Superior temporal gyrus (tissue), 1 donor: ENCODE measurements around the gene ZNF43.
"Not testable (repeated sequence)": the region's sequence is repeated elsewhere in the genome, so short reads cannot be mapped to it uniquely, and the experiment has no call there.

Source experiments
- DNase-seq: peaks from one replicate; pipeline ENCODE4 v3.0.0-alpha.2; 2016; ENCODE audit errors: extremely low spot score

ZNF43 gene

DNA sequence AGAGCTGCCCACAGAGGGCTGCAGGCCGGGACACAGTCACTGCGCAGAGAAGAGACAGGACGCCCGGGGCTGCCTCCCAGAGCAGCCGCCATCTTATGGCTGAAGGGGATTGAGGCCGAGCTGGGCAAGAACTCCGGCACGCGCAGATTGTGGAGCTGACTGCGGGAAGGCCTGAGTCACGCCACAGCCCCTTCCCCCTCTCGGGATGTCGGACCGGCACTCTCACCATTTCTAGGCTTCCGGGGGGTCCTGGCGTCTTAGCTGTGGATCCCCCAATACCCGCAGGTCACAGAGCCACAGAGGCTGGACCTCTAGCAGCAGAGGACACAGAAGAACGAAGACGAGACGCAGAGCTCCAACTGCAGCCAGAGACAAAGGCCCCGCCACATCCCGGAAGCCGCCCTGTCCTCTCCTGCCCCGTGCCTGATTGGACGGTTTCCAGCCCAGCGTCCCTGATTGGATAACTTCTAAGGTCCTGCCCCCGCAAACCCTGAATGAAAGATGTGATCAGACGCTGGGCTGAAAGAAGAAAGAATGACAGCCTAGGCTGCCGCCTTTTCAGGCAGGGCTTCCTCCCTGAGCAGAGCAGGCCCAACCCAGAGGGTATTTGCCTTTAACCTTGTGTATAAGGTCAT lies at the start of gene ZNF43:
Gene ZNF43 (minus strand): TSS at position 373 of the 635 bp plus-strand sequence. CDS start 144 bp downstream, at position 229.
- DNase-seq, result peak; percentile 98

DNA sequence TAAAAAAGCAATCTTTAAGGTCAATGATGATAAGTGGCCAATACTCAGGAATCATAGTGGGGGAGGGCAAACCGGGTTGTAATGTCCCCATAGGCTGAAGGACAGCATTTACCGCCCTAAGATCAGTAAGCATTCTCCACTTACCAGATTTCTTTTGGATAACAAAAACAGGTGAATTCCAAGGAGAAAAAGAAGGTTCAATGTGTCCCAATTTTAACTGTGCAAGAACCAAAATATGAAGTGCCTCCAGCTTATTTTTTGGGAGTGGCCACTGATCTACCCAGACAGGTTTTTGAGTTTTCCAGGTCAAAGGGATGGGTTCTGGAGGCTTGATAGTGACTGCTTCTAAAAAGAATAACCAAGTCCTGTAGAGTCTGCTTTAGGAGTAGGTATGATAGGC lies 49.5 kb upstream of the ZNF43 start:
- not testable (repeated sequence) for DNase-seq

DNA sequence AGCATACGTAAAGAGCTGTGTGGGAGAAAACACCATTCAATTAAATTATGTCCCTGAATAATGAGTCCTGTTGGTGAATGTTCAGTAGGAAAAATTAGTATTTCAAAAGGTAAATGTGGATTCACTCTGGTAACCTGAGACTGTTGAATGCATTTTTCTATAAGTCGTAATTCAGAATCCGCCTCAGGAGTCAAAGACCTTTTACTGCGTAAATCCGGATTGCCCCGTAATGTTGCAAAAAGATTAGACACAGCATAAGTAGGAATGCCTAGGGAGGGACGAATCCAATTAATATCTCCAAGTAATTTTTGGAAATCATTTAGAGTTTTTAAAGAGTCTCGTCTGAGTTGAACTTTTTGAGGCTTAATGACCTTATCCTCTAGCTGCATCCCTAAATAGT lies 48.8 kb upstream of the ZNF43 start:
- DNase-seq, result not testable (repeated sequence)

DNA sequence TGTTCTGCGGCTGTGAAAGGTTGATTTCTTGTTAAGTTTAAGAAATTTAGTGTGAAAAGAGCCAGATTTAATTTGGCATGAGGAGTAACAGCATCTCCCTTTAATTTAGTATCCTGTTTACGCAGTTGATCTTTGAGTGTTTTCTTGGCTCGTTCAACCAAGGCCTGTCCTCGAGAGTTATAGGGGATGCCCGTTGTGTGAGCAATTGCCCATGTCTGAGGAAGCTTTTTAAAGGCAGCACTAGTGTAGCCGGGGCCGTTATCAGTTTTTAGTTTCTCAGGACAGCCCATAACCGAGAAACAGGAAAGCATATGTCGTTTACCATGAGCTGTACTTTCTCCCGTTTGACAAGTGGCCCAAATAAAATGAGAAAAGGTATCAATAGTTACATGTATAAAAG lies 47.5 kb upstream of the ZNF43 start:
- no peak for DNase-seq

DNA sequence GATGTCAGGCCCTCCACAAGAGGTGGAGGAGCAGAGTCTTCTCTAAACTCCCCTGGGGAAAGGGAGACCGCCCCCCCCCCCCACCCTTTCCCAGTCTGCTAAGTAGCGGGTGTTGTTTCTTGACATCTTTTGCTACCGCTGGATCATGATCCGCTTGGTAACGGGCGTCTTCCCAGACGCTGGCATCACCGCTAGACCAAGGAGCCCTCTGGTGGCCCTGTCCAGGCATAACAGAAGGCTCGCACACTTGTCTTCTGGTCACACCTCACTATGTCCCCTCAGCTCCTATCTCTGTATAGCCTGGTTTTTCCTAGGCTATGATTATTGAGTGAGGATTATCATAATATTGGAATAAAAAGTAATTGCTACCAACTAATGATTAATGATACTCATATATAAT lies 44.8 kb upstream of the ZNF43 start:
- not testable (repeated sequence) for DNase-seq

DNA sequence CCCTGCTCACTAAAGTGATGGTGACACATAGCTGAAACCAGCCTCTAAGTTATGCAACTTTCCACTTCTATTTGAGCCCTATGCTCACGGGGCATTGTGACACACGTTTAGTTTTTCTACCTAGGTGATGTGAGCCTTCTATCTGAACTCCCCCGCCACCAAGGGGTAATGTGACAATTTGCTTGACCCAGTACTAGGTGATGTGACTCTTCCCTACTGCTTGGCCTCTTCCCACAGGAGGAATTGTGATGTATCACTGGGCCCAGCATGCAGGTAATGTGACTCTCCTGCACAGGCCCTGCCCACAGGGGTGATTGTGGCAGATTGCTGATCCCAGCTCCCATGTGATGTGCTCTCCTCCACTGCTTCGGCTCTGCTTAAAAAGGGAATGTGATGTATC lies 42.7 kb upstream of the ZNF43 start:
- DNase-seq, result no peak

DNA sequence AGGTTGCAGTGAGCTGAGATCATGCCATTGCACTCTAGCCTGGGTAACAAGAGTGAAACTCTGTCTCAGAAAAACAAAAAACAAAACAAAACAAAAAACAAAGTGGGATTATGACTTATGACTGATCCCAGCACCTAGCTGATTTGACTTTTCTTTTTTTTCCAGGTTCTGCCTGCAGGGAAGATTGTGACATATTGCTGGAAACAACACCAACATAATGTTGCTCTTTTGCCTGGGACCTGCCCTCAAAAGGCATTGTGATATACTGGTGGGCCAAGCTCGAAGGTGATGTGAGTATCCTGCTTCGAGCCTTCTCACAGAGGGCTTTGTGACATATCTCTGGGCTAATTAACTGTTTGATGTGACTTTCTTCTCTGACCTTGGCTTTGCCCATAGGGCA lies 42.0 kb upstream of the ZNF43 start:
- DNase-seq, result no peak

DNA sequence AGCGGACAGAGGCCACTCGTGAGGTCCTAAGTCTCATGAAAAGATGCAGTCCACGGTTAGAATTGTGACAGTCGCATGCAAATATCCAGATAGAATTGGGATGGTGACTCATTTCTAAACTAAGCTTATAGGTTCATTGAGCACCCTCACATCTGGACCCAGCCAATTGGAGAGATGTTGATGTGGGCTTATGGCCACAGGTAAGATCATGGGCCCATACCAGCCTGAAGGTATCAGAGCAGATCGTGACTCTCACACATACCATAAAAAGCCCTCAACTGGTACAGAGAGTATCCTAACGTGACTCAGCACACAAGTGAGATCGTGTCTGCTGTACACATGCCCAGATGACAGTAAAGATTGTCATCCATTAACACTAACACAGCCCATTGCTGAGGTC lies 40.6 kb upstream of the ZNF43 start:
- DNase-seq, result not testable (repeated sequence)

DNA sequence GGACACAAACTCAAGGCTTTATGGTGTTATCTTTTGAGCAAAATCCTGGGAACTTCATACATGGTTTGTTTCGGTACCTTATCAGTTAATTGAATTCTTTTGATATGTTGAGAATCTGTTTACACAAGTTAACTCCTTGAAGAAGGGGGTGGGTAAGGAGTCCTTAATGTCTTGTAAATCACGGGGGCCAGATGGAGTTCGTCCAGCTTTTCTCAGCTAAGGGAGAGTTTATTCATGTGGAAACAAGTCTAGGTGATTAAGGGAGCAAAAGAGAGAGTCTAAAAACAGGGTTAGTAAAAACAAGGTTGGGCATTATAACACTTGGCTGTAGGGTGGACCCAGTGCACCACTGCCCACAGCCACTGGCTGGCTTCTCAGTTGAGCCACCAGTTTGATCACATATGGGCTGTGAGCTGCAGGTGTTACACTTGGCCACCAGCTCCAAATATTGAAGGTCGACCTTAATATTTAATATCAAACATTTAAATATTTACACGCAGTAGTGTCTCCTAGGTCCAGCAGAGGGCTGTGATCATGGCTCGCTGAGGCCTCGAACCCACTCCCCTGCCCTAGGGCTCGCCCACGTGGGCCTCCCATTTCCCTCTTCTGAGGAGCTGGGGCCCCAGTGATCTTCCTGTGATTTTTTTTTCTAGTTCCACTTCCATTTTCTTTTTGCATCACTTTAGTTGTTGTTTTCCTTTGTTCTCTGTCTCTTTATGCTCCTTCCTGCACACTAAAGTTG lies 21.0 kb upstream of the ZNF43 start:
- DNase-seq, result no peak

DNA sequence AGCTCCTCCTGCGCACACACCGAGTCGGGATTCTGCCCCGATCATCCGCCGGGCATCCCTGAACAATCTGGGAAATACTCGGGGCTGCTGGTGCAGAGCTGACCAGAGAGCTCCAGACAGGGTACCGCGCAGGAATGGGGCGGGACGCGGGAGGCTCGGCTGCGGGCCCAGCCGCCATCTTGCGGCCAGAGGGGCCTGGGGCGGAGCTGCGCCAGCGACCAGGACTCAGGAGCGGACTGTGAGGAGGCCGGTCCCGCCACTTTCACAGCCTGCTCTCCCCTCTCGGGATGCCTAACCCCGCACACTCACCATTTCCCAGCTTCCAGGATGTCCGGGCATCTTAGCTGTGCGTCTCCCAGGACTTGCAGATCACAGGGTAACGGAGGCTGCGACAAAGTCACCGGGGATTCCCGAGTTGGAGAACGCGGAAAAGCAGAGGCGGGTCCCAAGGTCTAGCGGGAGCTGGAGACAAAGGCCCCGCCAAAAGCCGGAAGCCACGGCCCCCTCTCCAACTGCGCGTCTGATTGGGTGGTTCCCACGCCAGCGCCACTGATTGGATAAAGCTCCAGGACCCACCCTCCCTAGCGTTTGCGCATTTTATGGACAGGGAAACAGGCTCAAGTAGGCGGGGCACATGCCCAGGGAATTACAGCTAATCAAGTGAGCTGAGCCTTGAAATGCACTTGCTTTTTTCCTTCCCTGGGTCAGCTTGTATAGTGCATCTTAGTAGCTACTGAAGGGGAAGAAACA lies 15.8 kb upstream of the ZNF43 start:
- peak; percentile 98 for DNase-seq

DNA sequence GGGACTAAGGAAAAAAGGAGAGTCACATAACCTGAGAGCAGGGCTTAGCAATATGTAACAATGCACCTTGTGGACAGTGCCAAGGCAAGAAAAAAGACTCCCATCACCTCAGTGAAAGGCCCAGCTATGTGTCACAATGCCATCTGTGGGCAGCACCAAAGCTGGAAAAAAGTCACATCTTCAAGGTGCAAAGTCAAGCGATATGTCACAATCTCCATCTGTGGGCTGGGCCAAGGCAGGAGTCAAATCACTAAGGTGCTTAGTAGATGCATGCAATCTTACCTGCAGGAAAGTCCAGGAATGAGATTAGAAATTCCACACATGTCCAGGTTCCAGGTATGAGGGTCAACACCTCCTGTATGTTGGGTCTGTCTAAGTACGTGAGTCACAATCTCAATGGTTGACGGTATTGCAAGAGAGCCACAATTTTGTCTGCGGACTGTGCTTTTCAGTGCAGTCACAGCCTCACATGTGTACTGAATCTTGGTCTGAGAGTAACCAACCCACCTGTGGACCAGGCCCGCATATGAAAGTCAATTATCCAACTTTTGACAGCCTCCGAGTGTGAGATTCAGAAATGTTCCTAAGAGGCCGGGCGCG lies 14.8 kb upstream of the ZNF43 start:
- DNase-seq, result no peak

DNA sequence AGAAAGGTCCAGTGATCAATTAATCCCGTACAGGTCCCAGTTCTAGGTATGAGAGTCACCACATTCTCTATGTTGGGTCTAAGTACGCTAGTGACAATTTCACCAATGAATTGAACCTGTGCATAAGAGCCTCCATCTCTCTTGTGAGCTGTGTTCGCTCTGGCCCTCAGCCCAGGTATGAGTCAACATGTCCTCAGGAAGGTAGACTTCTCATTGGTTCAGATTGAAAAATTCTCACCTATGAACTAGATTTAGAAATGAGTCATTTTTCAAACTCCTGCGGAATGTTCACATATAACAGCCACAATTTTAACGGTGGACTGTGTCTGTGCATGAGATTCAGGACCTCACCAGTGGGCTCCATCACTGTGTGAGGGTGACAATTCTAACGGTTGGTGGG lies 12.7 kb upstream of the ZNF43 start:
- no peak for DNase-seq

DNA sequence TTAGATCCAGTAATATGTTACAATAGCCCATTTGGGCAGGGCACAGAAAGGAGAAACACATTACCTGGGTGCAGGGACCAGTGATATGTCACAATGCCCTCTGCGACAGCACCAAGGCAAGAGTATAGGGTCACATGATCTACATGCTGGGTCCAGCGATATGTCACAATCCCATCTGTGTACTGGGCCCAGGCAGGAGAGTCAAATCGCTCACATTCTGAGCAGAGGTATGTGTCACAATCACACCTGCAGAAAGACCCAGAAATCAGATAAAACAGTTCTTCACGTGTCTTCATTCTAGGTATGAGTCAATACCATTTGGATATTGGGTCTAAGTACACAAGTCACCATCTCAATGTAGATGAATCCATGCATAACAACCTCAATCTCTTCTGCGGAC lies 7.1 kb upstream of the ZNF43 start:
- DNase-seq, result no peak

DNA sequence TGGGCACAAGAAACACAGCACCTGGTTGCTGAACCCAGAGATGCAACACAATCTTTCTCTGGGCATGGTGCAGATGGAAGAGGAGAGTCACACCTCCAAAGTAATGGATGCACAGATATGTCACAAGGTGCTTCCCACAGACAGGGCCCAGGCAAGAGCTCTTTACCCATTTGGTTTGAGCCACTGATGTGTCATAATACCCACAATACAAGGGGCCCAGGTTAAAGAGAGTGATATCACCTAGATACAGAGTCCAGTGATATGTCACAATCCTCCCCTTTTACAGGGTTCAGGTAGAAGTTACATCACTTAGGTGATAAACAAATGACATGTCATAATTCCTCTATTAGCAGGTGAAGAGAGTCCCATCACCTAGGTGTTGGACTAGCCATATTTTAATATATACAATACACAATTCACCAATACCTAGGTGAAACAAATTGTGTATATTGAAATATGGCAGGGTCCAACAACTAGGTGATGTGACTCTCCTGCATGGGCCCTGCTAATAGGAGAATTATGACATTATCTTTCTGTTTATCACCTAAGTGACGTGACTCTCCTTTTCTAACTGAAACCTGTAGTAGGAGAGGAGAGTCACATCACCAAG lies 5.6 kb upstream of the ZNF43 start:
- DNase-seq, result no peak

DNA sequence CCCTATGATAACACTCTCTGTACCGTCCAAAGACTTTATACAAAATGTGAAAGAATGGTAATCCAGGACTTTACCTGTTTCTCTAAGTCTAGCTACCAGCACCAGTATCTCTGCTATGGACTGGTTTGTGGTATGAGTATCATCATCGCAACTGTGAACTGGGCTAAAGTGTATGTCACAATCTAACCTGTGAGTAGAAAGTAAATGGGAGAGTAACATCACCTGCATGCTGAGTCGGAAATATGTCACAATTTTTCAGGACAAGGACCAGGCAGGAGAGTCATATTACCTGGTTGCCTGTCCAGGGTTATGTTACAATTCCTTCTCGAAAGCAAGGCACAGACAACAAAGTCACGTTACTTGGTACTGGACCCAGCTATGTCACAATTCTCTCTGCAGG lies 5.1 kb upstream of the ZNF43 start:
- DNase-seq, result no peak

DNA sequence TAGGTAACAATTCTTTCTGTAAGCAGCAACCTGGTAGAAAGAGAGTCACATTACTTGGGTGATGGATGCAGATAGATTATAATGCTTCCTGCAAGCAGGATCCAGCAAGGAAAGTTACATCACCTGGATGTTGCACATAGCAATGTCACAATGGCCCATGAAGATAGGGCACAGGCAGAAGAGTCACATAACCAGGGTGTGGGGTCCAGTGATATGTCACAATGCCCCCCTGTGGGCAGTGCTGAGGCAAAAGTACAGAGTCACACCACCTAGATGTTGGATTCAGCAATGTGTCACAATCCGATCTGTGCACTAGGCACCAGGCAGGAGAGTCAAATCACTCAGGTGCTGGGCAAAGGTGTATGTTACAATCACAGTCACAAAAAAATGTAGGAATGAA lies 4.0 kb upstream of the ZNF43 start:
- no peak for DNase-seq

DNA sequence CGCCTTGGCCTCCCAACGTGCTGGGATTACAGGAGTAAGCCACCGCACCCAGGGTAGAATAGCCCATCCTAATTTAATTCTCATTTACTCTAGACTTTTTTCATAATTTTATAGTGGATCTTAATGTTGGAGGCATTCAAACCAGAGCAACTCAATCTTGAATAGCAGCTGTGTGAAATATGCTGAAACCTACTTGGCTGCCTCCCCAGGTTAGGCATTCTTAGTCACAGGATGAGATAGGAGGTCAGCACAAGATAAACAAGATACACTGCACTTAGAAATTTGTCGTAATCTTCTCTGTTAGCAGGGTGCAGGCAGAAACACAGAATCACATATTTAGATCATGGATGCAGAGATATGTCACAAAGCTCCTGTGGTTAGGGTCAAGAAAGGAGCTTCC lies 2.7 kb upstream of the ZNF43 start:
- DNase-seq, result no peak

DNA sequence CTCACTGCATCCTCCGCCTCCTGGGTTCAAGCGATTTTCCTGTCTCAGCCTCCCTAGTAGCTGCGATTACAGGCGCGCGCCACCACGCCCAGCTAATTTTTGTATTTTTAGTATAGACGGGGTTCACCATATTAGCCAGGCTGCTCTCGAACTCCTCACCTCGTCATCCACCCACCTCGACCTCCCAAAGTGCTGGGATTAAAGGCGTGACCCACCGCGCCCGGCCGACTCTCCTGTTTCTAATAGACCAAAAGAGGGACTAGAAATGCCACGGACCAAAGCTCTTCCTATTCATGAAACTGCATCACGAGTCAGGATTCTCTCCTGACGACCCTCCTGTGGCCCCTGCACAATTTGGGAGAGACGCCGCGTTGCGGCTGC lies 563 bp downstream of the ZNF43 start:
- DNase-seq, result no peak

DNA sequence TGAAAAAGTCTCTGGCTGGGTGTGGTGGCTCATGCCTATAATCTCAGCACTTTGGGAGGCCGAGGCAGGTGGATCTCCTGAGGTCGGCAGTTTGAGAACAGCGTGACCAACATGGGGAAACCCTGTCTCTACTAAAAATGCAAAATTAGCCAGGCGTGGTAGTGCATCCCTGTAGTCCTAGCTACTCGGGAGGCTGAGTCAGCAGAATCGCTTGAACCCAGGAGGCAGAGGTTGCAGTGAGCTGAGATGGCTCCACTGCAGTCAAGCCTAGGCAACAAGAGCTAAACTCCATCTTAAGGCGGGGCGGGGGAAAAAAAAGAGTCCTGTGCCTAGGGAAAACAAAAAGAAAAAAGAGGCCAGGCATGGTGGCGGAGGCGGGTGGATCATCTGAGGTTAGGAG lies 2.2 kb downstream of the ZNF43 start:
- DNase-seq, result no peak

DNA sequence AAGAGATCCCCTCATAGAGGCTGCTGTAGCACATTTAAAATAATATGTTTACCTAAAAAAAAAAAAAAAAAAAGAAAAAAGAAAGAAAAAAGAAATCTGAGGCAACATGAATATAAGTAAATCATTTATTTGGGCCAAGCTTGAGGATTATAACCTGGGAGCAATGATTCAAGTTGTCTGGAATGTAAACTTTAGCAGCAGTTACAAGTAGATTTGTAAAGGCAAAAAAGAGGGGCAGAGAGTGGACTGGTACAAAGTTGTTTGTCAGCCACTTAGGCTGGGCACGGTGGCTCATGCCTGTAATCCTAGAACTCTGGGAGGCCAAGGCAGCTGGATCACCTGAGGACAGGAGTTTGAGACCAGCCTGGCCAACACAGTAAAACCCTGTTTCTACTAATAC lies 11.3 kb downstream of the ZNF43 start:
- no peak for DNase-seq

DNA sequence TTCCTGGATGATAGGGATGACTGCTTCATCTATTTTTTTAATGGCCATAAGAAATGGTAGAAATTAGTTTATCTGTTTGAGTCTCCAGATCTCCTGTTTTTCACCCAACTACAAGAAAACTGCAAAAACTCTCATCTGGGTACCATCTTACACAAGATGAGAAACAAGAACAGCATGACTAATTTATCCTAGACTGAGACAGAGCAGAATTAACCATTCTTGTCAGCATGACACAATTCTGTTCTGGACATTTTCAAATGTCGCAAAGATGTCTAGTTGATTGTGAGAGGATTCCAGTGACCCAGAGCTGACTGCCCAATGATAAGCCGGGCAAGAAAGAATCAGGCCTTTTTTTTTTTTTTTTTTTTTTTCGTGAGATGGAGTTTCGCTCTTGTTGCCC lies 12.8 kb downstream of the ZNF43 start:
- DNase-seq, result no peak

DNA sequence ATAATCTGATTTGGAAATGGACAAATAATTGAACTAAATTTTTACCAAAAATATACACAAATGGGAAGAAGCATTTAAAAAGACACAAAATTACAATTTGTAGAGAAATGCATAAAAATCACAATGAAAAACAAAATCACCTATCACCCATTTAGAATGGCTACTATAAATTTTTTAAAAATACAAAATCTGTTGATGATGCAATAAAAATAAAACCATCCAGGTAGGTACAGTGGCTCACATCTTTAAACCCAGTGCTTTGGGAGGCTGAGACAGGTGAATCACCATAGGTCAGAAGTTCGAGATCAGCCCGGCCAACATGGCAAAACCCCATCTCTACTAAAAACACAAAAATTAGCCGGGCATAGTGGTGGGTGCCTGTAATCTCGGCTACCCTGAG lies 23.5 kb downstream of the ZNF43 start:
- no peak for DNase-seq
